CD4-positive, alpha-beta memory T cell (primary cell): ENCODE measurements around the gene TIAL1. TPM values are rescaled to one million over a fixed set of nuclear protein-coding genes. Genes with fewer than 3 reads are reported as not detected.

ENCODE experiments used
- CTCF ChIA-PET: fragments of 350-600 bp; sonication (Branson Sonifier 250); formaldehyde crosslinking; loops from one replicate; lab custom pipeline; 2021; ENCODE audit warnings: inconsistent platforms; ENCODE audit not compliant: partially characterized antibody; lab: Charles Lee
- POLR2A ChIA-PET: fragments of 350-600 bp; sonication (Branson Sonifier 250); formaldehyde crosslinking; loops from one replicate; lab custom pipeline; 2021; ENCODE audit not compliant: partially characterized antibody; lab: Charles Lee
- DNase-seq, 5 donors: peaks; one replicate each; pipeline versions ENCODE4 v3.0.0 to v3.0.0-alpha.2; 2020 to 2022; ENCODE audit warnings: mixed read lengths in 1 of 5
- H3K27ac ChIP-seq: one replicate; pipeline ENCODE4 v1.7.0; 2013; ENCODE audit warnings: low read depth, low read length
- H3K27me3 ChIP-seq: 2 replicates; pipeline ENCODE4 v1.7.0; 2013; ENCODE audit warnings: mild to moderate bottlenecking, low read length, moderate library complexity; ENCODE audit not compliant: insufficient read depth
- H3K36me3 ChIP-seq: 2 replicates; pipeline ENCODE4 v1.7.0; 2013; ENCODE audit warnings: mild to moderate bottlenecking, low read length, moderate library complexity; ENCODE audit not compliant: insufficient read depth
- H3K4me1 ChIP-seq: 2 replicates; pipeline ENCODE4 v1.7.0; 2013; ENCODE audit warnings: mild to moderate bottlenecking, low read length, moderate library complexity; ENCODE audit not compliant: insufficient read depth
- H3K4me3 ChIP-seq, 2 donors: one replicate each; pipeline ENCODE4 v1.7.0; 2013; ENCODE audit warnings: low read length in 2 of 2, mild to moderate bottlenecking in 1 of 2
- H3K9me3 ChIP-seq, 2 donors: one replicate each; pipeline ENCODE4 v1.7.0; 2013; ENCODE audit warnings: low read length in 2 of 2, control low read depth in 1 of 2; ENCODE audit not compliant: control insufficient read depth in 1 of 2
- H3K27ac Mint-ChIP-seq, 7 donors: one replicate each; pipeline ENCODE4 v1.8.0; 2020 to 2021; ENCODE audit warnings: mixed read lengths in 7 of 7, mild to moderate bottlenecking in 6 of 7, inconsistent platforms in 3 of 7, moderate library complexity in 3 of 7
- H3K27me3 Mint-ChIP-seq, 2 donors: one replicate each; pipeline ENCODE4 v1.8.0; 2020 to 2021; ENCODE audit warnings: mixed read lengths in 2 of 2
- H3K36me3 Mint-ChIP-seq, 2 donors: one replicate each; pipeline ENCODE4 v1.8.0; 2020 to 2021; ENCODE audit warnings: mixed read lengths in 2 of 2, inconsistent platforms in 1 of 2, mild to moderate bottlenecking in 1 of 2
- H3K4me1 Mint-ChIP-seq, 4 donors: one replicate each; pipeline ENCODE4 v1.8.0; 2020 to 2021; ENCODE audit warnings: mixed read lengths in 4 of 4, mild to moderate bottlenecking in 1 of 4
- H3K4me3 Mint-ChIP-seq, 8 donors: one replicate each; pipeline ENCODE4 v1.8.0; 2020 to 2021; ENCODE audit warnings: mixed read lengths in 8 of 8, mild to moderate bottlenecking in 7 of 8, moderate library complexity in 6 of 8, inconsistent platforms in 3 of 8
- H3K9me3 Mint-ChIP-seq, 8 donors: one replicate each; pipeline ENCODE4 v1.8.0; 2020 to 2021; ENCODE audit warnings: mixed read lengths in 8 of 8, mild to moderate bottlenecking in 5 of 8, inconsistent platforms in 3 of 8, moderate library complexity in 1 of 8
- intact Hi-C: fragments of 100-400 bp; cut with micrococcal nuclease; formaldehyde crosslinking; loops from one replicate; pipeline ENCODE4 v1.15.1; 2023
- polyA plus RNA-seq, 2 donors: library from polyadenylated mRNA; unstranded; fragments of 300-500 nt; fragmentation: Illumina TruSeq; gene quantifications; one replicate each; pipeline ENCODE4 v1.2.3, GENCODE V29; 2021
- total RNA-seq, 2 experiments: library from RNA; stranded (reverse); gene quantifications; one replicate each; pipeline ENCODE4 v1.2.3, GENCODE V29; 2021

Gene TIAL1
- total and polyA plus RNA-seq, 4 experiments from 2014 or later: 8.8 to 212 (median 107) TPM

- Mint-ChIP-seq H3K27me3 (no peaks in the 10 kb centered on the region), H3K36me3 (peaks cover 44 to 52% of the 10 kb centered on the region in 2 donors), H3K27ac (no peak overlapping the region), H3K4me3 (no peak overlapping the region), H3K4me1 (peaks cover 16 to 40% (median 21%) of the 10 kb centered on the region in 4 donors), H3K9me3 (no peaks in the 10 kb centered on the region)
- Histone ChIP-seq H3K4me1 (peaks cover 7% of the 10 kb centered on the region), H3K27ac (no peak overlapping the region), H3K4me3 (no peak overlapping the region), H3K36me3 (peaks cover 52% of the 10 kb centered on the region), H3K27me3 (no peaks in the 10 kb centered on the region), H3K9me3 (no peaks in the 10 kb centered on the region)
- ChIA-PET POLR2A (no interaction called here), CTCF (interaction anchor here (0.6 to 1.6 kb wide), 3 partner anchors 8 to 19 kb away, joined by 3 to 5 read pairs (median 3); partner anchors contain the start of gene RGS10)
- intact Hi-C loops: no loop called here
- no peak for DNase-seq
Observed at GRCh38 chr10:119525116-119525515, 71.6 kb downstream of the TIAL1 start.

DNA sequence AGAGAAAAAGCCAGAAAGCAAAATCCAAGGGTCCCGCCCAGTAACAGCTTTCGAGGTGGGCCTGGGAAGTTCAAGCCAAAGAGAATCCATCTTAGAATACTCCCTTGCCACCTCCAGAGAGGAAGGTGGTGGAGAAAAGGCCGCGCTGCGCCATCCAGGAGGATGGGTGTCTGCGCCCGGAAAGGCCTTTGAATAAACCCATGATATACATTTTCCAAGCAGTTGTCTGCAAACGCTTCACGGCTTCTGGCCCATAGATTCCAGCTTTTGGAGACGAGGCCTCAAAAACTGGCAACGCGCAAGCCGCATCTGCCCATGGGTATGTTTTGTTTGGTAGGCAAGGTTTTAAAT lies 72.1 kb downstream of the TIAL1 start:
- Histone ChIP-seq H3K36me3 (peaks cover 56% of the 10 kb centered on the region), H3K4me3 (no peak overlapping the region), H3K9me3 (no peaks in the 10 kb centered on the region), H3K27me3 (no peaks in the 10 kb centered on the region), H3K27ac (no peak overlapping the region), H3K4me1 (peaks cover 9% of the 10 kb centered on the region)
- no peak overlapping the region for H3K4me3 Mint-ChIP-seq
- no peaks in the 10 kb centered on the region for H3K27me3 Mint-ChIP-seq
- H3K27ac Mint-ChIP-seq: no peak overlapping the region
- ChIA-PET POLR2A (no interaction called here), CTCF (interaction anchor here (1.0 to 1.6 kb wide), 2 partner anchors 18 to 19 kb away, joined by 3 to 5 read pairs; partner anchors contain the start of gene RGS10)
- no peak for DNase-seq
- peaks cover 16 to 43% (median 23%) of the 10 kb centered on the region in 4 donors for H3K4me1 Mint-ChIP-seq
- intact Hi-C loops: no loop called here
- H3K9me3 Mint-ChIP-seq: no peaks in the 10 kb centered on the region
- H3K36me3 Mint-ChIP-seq: peaks cover 45 to 55% of the 10 kb centered on the region in 2 donors

GRCh38 chr10:119523895-119524719 lies 72.7 kb downstream of the TIAL1 start:
- intact Hi-C loops: no loop called here

More at GRCh38 chr10:119523895-119524719, 72.7 kb downstream of the TIAL1 start:
- no peak overlapping the region for H3K4me3 ChIP-seq
- H3K4me3 Mint-ChIP-seq: no peak overlapping the region
- H3K27ac Mint-ChIP-seq: peak overlapping the region in 6 of 7 donors; percentile 29 to 88 (median 48)
- ChIA-PET CTCF (interaction anchor here (1.6 kb wide), 1 partner anchor 19 kb away, joined by 5 read pairs; the partner anchor contains the start of gene RGS10), POLR2A (interaction anchor here (1.0 kb wide), 1 partner anchor 19 kb away, joined by 4 read pairs; the partner anchor contains the start of gene RGS10)
- peaks cover 45 to 55% of the 10 kb centered on the region in 2 donors for H3K36me3 Mint-ChIP-seq
- H3K27me3 ChIP-seq: no peaks in the 10 kb centered on the region
- peaks cover 15% of the 10 kb centered on the region for H3K4me1 ChIP-seq
- no peaks in the 10 kb centered on the region for H3K27me3 Mint-ChIP-seq
- H3K36me3 ChIP-seq: peaks cover 56% of the 10 kb centered on the region
- peaks cover 16 to 43% (median 21%) of the 10 kb centered on the region in 4 donors for H3K4me1 Mint-ChIP-seq
- H3K9me3 Mint-ChIP-seq: peaks cover 0 to 1% (median 0%) of the 10 kb centered on the region in 8 donors
- DNase-seq: no peak
- H3K27ac ChIP-seq: no peak overlapping the region
- H3K9me3 ChIP-seq: no peaks in the 10 kb centered on the region

Other genes with a start within 250 kb of the TIAL1 start
- 100 to 1,000 TPM; 115 to 122 TPM for gene RGS10, start 54.2 kb downstream of the TIAL1 start, total RNA-seq
- gene RGS10, start 54.2 kb downstream of the TIAL1 start, polyA plus RNA-seq: 100 to 1,000 TPM; 153 to 187 TPM
- 10 to 100 TPM; 20.8 to 21.6 TPM for gene BAG3, start 54.4 kb upstream of the TIAL1 start, total RNA-seq
- gene BAG3, start 54.4 kb upstream of the TIAL1 start, polyA plus RNA-seq: 10 to 100 TPM in 1 of 2 donors, 1 to 10 TPM in 1; 8.5 to 27.3 TPM
- gene INPP5F, start 129.1 kb upstream of the TIAL1 start, total RNA-seq: 10 to 100 TPM; 10.6 to 10.9 TPM
- 1 to 10 TPM; 3.6 to 5.5 TPM for gene INPP5F, start 129.1 kb upstream of the TIAL1 start, polyA plus RNA-seq